ENCODE data around the gene ITM2B.

- TF ChIP-seq ELK1 (IDR thresholded peaks at IDR 0.05; ENCODE audit: low read depth, low read length) (no peak), NFIC (IDR thresholded peaks at IDR 0.05; ENCODE audit: low read depth, low read length) (no peak), POLR2AphosphoS2 (IDR thresholded peaks at IDR 0.05; ENCODE audit: low read depth, low read length) (no peak), SP1 (IDR thresholded peaks at IDR 0.05; ENCODE audit: low read depth, low read length) (no peak), EED (IDR thresholded peaks at IDR 0.05; ENCODE audit: low read depth) (no peak), POLR2AphosphoS5 (IDR thresholded peaks at IDR 0.05; ENCODE audit: low read length) (no peak), SREBF2 (IDR thresholded peaks at IDR 0.05; ENCODE audit: low read length) (no peak)
- TF ChIP-seq, protein P1, sequence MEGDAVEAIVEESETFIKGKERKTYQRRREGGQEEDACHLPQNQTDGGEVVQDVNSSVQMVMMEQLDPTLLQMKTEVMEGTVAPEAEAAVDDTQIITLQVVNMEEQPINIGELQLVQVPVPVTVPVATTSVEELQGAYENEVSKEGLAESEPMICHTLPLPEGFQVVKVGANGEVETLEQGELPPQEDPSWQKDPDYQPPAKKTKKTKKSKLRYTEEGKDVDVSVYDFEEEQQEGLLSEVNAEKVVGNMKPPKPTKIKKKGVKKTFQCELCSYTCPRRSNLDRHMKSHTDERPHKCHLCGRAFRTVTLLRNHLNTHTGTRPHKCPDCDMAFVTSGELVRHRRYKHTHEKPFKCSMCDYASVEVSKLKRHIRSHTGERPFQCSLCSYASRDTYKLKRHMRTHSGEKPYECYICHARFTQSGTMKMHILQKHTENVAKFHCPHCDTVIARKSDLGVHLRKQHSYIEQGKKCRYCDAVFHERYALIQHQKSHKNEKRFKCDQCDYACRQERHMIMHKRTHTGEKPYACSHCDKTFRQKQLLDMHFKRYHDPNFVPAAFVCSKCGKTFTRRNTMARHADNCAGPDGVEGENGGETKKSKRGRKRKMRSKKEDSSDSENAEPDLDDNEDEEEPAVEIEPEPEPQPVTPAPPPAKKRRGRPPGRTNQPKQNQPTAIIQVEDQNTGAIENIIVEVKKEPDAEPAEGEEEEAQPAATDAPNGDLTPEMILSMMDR (IDR thresholded peaks at IDR 0.05 in 2 of 3, conservative IDR thresholded peaks at IDR 0.05 in 1 of 3; ENCODE audit: control insufficient read depth in 2 of 3, extremely low read depth in 1 of 3, insufficient read depth in 1 of 3, low read depth in 3 of 3, low read length in 3 of 3) = no peak
- TF ChIP-seq, protein P2, sequence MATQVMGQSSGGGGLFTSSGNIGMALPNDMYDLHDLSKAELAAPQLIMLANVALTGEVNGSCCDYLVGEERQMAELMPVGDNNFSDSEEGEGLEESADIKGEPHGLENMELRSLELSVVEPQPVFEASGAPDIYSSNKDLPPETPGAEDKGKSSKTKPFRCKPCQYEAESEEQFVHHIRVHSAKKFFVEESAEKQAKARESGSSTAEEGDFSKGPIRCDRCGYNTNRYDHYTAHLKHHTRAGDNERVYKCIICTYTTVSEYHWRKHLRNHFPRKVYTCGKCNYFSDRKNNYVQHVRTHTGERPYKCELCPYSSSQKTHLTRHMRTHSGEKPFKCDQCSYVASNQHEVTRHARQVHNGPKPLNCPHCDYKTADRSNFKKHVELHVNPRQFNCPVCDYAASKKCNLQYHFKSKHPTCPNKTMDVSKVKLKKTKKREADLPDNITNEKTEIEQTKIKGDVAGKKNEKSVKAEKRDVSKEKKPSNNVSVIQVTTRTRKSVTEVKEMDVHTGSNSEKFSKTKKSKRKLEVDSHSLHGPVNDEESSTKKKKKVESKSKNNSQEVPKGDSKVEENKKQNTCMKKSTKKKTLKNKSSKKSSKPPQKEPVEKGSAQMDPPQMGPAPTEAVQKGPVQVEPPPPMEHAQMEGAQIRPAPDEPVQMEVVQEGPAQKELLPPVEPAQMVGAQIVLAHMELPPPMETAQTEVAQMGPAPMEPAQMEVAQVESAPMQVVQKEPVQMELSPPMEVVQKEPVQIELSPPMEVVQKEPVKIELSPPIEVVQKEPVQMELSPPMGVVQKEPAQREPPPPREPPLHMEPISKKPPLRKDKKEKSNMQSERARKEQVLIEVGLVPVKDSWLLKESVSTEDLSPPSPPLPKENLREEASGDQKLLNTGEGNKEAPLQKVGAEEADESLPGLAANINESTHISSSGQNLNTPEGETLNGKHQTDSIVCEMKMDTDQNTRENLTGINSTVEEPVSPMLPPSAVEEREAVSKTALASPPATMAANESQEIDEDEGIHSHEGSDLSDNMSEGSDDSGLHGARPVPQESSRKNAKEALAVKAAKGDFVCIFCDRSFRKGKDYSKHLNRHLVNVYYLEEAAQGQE (IDR thresholded peaks at IDR 0.05; ENCODE audit: low read depth, low read length) = no peak
Measured at GRCh38 chr13:48255954-48256353, 22.9 kb downstream of the ITM2B start.

All from GM12878 (cell line).